Activated naive CD4-positive, alpha-beta T cell treated with anti-CD3 and anti-CD28 coated beads, Interleukin-2, amount 50 U/mL, for 16 hours (primary cell): ENCODE data around the gene DENND1A.

Experiments used
- DNase-seq: peaks from one replicate; pipeline ENCODE4 v3.0.0-alpha.2; 2020

The DENND1A gene

DNA sequence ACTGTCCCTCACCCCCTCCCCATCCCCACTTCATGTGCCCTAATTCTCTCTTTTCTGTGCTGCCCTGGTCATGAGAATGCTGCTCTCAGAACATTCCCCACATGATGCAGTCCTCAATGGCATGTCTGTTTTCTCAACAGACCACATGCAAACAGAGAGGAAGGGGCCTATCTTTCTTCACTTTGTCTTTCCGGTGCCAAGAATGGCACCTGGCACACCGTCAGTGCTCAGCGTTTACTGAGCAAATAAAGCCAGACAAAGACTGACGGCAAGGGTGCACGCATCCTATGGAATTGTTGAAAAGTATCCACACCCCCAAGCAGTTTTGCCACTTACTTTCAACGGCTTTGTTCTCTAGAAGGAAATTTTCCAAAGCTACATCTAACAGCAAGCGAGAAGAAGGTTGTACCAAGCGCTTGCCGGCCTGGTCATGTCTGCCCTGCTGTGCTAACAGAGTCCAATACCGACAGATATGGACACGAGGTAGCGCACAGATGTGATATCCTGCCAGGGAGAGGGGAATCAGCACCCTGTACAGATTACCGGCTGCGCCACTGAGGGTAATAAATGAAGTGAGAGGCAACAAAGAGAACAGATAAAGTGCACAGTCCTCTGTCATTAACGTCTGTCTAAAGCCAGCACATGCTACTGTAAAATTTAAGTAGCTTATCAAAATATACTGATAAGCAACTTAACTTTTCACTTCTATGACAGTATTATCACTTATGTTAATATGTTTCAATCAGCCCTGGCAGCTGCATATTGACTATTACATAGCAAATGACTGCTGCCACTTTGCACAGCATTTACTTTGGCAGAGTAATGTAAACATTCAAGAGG is 251.7 kb downstream of the DENND1A start:
- no peak for DNase-seq

DNA sequence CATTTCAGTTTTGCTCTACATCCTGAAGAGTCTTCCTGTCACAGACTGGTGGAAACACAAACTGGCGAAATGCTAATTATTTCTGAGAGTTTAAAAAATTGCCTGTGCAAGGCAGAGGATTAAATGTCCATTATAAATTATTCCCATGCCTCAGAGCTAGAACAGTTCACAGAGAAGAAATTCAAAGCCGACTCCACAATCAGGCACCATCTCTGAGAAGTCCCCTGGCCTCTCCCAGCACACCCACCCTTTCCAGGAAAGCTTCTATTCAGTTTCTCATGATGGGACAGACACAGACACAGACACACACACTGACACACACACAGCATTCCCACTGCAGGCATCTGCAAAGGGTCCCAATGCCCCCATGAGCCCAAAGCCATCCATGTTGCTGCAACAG is 253.1 kb downstream of the DENND1A start:
- DNase-seq: no peak

DNA sequence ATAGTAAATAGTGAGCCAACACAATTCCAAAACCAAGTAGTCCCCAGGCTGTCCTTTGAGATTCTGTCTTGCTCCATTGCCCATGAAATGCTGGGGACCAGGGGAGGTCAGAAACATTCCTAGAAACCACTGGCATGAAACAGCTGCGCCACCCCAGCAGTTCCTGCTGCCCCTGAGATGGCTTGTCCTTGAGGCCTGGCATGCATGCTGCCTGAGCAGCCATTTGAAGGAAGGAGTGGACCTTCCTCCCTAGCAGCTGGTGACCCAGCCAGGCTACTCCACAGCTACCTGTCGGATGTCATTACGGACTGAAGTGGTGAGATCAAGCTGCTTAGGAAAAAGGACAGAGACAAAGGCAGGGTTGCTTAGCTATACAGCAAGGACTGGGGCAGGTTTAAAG is 260.6 kb downstream of the DENND1A start:
- DNase-seq: no peak

DNA sequence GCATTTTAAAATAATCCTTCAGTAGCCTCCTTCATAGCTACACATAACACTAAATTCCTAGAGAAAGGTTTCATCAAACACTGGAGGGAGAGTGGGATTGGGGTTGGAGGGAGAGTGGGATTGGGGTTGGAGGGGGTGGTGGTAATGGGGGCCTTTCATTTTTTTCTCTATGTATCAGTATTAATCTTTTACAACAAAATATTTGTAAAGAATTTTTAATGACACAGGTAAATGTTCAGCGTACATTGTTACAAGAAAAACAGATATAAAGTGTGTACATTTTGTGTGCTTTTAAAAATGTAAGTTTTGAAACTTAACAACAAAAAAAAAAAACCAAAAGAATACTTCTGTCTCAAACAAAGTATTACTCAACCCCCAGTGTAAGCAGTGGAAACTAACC is 266.4 kb downstream of the DENND1A start:
- no peak for DNase-seq

DNA sequence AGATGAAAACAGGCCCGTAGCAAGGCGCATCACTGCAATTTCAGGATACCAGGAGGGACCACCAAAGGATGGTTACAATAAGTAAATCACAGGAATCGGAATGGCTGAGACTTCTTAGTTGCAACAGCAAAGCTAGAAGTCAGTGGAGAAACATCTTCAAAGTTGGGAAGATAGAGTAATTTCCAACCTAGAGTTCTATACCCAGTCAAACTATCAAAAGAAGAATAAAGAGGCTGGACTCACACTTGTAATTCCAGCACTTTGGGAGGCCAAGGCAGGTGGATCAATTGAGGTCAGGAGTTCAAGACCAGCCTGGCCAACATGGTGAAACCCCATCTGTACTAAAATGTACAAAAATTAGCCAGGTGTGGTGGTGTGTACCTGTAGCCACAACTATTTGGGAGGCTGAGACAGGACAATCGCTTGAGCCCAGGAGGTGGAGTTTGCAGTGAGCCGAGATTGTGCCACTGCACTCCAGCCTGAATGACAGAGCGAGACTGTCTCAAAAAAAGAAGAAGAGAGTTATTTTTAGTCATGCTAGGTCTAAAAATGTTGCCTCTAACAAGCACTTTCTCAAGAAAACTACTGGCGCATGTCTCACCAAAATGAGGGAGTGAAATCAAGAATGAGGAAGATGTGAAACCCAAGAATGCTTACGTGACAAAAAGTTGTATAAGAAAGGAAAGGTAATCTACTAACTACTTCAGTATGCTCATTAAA is 267.7 kb downstream of the DENND1A start:
- no peak for DNase-seq

DNA sequence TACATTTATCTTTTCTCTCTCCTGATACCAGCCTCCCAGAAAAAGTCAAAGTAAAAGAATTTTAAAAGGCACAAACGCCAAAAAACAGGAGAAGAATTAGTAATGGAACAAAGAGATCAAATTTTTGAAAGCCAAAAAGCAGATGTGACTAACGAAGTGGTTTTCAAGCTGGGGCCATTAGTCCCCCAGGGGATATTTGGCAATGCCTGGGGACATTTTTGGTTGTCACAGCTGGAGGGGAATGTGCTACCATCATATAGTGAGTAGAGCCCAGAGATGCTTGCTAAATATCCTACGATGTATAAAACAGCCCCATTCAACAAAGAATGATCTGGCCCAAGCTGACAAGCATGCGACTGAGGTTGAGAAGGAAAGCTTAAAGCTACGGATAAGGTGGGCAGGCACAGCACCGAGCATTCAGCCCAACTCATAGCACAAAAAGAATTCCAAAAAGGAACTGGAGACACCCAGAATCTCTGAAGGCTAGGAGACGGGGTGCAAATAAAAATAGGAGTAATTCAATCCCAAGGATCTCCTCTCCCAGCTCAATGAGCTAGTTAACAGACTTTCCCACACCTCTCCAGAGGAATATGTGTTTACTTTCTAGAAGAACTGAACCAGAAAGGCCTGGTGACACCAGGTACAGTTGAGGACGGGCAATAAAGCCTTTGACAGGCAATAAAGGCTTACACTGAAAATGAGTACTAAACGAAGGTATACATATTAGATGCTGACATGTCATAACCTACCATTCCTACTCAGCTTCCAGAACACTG is 269.0 kb downstream of the DENND1A start:
- DNase-seq: no peak

DNA sequence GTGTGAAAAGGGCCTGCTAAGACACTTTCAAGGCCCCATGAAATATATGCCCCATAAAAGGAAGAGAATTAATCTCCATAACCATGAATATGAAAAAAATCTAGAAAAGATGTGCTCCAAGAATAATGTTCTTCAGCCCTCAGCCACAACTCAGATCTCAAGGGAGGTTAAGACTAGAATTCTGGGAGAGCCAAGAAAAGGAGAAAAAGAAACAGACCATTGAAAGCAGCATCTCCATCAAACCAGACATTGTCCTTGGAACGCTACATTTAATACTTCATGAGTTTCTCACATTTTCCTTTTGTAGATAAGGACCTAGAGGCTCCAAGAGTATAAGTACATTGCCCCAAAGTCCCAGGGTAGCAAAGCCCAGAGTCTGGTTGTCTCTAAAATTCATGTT is 270.6 kb downstream of the DENND1A start:
- no peak for DNase-seq

DNA sequence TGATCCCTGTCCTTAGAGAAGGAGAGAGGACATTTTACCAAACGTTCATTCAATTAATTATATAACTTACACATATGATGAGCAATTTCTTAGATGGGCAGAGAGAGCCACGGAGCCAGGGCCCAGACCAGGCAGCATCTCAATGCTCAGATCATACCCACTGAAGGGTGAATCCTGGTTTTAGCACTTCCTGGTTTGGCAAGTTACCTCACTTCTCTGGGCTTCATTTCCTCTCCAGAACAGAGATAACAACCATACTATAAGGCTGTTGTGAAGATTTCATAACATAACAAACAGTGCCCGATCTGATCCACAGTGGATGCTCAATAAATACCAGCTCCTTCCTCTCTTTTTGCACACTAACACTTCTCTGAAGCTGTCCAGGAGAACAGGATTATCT is 271.1 kb downstream of the DENND1A start:
- no peak for DNase-seq

DNA sequence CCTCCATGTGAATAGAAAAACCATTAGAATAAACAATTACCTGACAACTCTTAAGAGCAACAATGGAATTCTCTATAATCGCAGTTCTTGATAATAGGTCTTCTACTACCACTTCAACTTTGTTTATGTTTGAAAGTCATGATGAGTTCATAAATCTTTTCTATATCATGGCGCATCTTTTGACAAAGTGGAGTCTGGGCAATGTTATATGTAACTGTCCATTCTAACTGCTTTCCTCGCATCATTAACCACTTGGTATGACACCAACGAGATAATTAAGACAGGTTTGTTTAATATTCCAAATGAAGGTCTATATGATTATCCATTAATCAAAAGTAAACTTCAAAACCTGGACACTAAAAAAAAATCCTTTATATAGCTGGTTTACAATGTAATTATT is 272.0 kb downstream of the DENND1A start:
- no peak for DNase-seq

DNA sequence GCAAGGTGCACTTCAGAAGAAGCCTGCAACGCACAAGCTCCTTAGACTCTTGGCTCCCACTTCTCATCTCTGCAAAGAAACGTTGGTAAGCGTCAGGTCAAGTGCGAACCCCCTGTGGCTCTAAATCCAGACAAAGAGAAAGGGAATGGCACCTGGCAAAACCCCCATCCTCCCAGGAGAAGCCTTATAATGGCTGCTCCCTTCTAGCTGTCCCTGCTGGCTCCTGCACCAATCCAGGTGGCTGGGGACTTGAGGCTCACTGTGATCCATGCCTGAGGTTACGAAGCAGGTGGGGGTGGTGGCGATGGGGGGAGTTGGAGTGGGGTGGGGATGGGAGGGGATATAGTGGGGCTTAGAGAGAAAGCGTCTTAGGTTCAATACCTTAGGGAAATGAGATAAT is 272.8 kb downstream of the DENND1A start:
- DNase-seq: no peak

DNA sequence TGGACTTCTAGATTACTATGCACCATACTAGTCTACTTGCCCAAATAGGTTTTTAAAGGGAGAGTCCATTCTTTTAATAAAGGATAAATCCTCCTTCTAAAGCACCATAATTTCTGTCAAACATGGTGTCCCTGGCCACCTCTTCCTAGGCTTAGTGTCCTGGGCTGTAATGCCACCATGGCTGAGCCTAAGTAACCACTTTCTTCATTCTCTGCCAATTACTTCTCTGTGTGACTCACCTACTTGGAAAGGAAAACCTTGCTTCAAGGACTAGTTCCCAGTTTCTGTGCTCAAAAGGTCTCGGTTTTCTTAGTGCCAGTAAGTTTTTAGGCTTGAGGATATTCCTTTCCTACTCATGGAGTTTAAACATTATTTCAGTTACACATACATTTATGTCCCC is 273.4 kb downstream of the DENND1A start:
- no peak for DNase-seq

DNA sequence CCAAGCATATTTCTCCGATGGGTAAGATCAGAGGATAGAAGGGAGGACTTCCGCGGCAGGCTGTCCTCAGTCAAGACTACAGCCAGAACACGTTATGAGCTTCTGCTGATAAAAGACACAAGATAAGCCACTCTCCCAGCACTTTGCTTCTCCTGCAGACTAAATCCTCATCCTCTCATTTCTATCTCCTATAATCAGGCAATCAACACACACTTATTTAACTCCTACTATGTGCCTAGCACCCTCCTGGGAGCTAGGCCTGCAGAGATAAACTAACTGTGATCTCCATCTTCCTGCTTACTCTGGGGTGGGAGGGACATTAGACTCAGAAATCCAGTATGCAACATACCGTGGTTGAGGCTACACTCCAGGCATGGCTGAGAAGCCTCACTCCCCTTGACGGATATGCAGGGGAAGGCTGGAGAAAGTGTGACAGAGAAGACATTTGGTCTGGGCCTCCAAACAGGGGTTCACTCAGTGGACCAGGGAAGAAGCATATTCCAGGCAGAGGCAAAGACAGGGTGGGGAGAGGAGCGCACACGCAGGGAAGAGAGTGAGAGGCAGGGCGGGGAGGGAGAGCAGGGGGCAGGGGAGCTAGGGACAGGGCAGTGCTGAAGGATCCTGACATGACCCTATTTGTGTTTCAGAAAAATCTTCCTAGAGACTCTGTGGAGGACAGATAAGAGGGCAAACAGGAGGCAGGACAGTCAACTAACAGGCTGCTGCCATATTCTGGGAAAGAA is 274.1 kb downstream of the DENND1A start:
- DNase-seq: no peak

DNA sequence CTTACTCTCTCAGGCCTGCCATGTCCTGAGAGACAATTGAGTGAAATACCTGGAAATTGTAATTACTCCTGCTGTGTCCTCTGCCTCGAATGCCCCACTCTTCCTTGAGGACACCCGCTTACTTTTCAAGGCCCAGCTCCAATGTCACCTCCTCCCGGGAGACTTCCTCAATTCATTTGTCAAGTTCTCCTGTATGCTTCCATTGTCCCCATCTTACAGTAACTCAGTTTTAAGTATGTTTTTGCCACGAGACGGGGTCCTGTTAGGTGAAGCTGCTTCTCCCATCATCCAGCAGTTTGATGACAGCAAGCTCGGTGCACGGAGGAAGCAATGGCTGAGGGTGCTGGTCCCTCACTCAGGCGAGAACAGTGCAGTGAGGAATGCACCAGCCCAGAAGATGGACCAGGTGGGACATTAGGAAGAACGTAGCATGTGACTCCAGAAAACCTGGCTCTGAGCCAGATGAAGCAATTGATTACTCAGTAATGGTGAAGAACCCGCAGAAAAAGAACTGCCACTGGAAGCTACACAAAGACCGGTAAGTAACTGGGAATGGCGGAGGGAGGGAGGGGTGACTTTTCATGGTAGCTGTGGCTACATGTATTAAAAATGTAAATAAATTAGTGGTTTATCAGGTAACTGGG is 274.8 kb downstream of the DENND1A start:
- no peak for DNase-seq

DNA sequence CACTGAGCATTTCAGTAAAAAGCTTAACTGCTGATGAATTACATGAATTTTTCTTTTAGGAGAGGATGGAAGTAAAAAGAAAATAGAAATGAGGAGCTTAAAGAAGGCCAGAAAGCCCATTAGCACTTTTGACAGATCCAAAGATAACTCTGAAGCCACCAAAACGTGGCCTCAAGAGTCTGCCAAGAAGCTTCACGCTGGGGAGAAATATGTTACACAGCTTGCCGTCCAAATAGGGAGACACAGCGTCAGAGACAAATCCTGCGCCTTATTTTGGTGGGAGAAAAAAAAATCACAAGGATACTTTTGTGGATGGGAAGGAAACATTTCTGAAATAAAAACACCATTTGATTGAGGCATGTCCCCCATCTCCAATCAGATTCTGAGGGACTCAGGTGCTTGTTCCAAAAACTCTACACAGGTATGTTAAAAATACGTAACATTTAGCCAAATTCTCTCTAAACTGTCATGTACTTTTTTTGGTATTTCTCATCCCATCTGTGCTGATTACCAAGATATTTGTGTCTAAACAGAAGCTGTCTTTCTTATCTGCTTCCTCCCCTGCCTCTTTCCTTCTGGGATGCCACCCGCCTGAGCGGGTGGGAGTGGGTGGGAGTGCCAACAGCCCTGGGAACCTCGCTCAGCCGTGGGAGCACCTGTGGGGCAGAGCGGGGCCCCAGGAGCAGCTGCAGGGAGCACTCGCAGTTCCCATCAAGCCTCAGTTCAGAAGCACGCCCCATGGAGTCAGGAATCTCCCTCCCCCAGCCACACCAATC is 275.5 kb downstream of the DENND1A start:
- no peak for DNase-seq

DNA sequence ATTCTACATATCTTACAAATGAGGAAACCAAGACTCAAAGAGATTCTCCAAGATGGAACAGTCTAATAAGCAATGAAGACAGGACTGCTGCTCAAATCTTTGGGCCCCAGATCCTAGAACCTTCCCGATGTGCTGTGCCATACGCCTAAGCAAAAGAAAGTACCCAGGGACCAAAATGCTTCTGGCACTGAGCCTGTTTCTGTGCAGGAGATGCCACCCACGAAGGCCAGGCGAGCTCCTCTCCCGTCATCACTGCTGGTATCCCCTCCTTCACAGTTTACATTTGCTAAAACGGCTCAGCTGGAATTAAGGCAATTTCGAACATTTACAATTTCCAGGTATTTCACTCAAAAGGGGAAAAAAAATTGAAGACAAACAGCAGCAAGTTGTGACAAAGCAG is 277.5 kb downstream of the DENND1A start:
- DNase-seq: no peak

DNA sequence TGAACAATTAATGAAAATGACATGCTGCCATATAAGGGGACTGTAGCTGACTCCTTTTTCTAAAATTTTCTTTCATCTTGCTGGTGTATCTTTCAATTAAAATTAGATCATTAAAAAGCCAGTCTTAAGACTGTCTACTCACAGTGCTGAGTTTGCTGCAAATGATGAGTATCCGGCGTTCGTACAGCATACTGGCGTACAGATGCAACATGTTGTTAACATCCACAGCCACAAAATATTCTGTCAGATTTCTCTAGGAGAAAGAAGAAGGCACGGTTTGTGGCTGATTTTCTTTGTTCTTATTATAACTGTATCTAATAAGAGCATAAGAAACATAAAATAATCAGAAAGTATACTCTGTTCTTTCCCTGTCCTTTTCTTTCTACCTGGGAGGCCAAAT is 278.1 kb downstream of the DENND1A start:
- DNase-seq: no peak

DNA sequence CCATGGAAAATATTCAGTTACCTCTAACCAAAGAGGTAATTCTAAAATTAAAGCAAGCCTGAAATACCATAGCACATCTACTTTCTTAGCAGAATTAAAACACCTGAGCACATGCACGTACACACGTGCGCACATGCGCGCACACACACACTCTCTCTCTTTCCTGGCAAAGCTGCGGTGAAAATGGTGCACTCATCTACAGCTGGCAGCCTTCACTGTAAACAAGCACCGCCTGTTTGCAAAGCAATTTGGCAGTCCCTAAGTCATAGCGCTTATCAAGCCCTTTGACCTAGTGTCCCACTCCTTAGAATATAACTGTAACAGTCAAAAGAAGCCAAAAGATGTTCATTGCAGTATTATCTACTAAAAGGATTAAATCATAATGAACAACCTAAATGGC is 278.7 kb downstream of the DENND1A start:
- DNase-seq: no peak

DNA sequence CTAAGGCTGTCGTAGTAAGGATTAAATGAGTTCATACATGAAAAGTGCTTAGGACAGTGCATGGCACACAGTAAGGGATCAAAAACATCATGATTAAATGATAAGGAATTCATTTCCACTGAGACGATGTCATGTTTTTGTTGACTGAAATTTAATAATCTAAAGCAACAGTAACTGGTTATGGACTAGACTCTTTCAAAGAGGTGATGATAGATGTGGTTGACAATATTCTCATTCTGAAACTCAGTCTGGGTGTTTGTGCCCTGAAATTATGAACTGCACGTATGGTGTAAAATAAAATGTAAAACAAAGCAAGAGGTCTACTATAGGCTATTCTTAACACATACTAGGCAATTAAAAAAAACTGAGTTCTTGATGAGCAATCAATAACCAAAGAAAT is 280.0 kb downstream of the DENND1A start:
- DNase-seq: no peak

DNA sequence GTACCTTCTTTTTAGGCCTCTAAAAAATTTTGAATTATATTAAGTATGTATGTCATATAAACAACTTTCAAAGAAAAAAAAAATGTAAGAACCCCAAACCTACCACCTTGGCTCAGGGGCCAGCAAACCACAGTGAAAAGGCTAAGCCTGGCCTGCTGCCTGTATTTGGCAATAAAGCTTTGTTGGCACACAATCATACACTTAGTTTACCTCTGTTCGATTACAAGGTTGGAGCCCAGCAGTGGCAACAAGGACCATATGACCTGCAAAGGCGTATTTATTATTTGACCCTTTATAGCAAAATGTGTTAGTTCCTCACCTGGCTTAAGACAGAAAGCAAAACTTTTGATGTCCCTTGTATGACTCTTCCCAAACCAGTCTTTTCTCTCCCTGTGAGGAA is 282.8 kb downstream of the DENND1A start:
- no peak for DNase-seq

DNA sequence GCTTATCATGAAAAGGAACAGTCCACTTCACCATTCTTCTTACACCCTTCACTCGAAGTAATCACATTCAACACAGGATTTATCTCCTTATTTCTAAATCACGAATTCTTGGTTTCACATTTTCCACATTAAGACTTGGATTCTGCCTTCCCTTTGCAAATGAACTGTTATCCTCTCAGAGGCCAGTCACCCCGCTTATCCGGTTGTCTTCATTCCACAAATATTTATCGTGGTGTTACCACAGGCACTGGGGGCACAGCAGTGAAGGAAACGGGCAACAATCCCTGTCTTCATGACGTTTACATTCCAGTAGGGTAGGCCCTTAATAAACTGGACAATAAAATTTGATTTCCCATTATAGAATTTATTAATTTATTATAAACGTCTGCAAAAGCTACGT is 284.2 kb downstream of the DENND1A start:
- DNase-seq: no peak

DNA sequence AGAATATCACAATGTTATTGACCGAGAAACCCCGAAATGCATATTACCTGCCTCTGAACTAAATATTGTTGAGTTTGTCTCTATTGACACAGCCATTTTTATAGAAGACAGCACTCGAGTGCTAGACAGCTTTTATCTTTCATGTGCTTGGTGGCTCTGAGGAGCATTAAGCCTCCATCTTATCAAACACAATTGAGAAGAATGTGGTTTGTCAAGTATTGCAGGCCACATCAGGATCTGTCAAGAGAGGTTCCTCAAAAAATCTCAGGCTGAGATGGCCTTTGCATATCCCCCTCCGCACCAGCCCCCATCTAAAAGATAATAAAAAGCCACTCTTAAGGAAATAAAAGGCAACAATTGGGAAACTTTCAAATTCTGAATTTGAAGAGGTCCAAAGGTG is 284.8 kb downstream of the DENND1A start:
- DNase-seq: no peak

DNA sequence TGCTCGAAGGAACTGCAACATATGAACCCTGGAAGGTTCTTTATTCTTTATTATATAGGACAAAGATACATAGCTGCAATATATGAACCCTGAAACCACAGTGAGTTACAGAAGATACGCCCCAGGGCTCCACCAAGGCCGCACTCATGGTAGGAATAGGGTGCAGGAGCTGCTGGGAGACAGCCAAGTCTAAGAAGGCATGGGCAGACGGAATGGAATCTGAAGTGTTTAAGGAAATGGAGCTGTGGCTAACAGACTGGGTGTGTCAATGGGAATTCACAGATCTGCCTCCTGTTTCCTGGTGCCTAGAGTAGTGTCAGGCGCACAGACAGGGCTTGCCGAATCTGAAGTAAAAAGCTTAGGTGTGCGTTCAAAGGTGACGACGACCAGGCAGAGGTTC is 286.4 kb downstream of the DENND1A start:
- no peak for DNase-seq
